Vagina (tissue), 2 donors: Measurements from ENCODE around the gene ARMH1.

ENCODE experiments used
- POLR2A ChIP-seq, 2 donors: fragments of 450-650 bp; IDR thresholded peaks; one replicate each; pipeline ENCODE4 v1.6.1; 2017; ENCODE audit warnings: antibody characterized with exemption in 2 of 2, mild to moderate bottlenecking in 2 of 2, moderate library complexity in 2 of 2
- POLR2AphosphoS5 ChIP-seq, 2 donors: sonication (generic); formaldehyde crosslinking; IDR thresholded peaks; one replicate each; pipeline ENCODE4 v1.9.0; 2017; ENCODE audit warnings: antibody characterized with exemption in 2 of 2, mild to moderate bottlenecking in 2 of 2, low read depth in 1 of 2; ENCODE audit not compliant: insufficient read depth in 1 of 2
- TF ChIP-seq, protein P1 (sequence below), 3 experiments: fragments of 450-650 bp in 2 of 3; fragments of 200-600 bp in 1 of 3; sonication (generic) in 1 of 3; IDR thresholded peaks; one replicate each; pipeline ENCODE4 v1.5.1; 2017 to 2019; ENCODE audit warnings: antibody characterized with exemption in 3 of 3, mild to moderate bottlenecking in 2 of 3, moderate library complexity in 2 of 3

DNA sequence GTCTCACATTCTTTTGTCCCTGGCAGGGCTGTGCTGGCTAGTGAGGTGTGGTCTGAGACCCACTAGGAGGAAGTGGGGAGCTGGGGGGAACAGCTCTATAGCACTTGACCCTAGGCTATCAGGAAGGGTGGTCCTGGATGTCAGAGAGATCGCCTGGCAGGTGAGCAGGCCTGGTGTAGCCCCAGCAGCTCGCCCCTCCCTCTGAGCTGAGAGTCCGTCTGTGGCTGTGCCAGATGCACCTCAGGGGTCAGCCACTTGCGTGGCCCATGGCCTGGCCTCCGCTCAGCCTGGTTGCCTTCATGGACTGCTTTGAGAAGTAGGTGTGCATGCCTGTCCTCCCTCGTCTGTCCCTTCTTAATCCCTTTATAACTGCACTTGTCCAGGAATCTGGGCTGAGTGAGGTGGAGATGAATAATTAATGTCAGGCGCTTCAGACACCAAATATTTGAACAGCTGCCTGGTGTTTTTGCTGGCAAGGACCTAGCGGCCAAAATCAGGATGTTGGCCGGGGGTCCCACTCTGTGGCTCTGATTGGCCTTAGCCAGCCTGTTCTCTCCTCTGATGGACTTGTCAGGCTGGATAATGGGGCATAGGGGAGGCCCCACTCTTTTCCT is 30.7 kb upstream of the ARMH1 start:
- TF ChIP-seq POLR2AphosphoS5 (IDR thresholded peaks at IDR 0.05; ENCODE audit: insufficient read depth in 1 of 2, low read depth in 1 of 2) (no peak), POLR2A (IDR thresholded peaks at IDR 0.05) (no peak)
- TF ChIP-seq, protein P1, sequence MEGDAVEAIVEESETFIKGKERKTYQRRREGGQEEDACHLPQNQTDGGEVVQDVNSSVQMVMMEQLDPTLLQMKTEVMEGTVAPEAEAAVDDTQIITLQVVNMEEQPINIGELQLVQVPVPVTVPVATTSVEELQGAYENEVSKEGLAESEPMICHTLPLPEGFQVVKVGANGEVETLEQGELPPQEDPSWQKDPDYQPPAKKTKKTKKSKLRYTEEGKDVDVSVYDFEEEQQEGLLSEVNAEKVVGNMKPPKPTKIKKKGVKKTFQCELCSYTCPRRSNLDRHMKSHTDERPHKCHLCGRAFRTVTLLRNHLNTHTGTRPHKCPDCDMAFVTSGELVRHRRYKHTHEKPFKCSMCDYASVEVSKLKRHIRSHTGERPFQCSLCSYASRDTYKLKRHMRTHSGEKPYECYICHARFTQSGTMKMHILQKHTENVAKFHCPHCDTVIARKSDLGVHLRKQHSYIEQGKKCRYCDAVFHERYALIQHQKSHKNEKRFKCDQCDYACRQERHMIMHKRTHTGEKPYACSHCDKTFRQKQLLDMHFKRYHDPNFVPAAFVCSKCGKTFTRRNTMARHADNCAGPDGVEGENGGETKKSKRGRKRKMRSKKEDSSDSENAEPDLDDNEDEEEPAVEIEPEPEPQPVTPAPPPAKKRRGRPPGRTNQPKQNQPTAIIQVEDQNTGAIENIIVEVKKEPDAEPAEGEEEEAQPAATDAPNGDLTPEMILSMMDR (IDR thresholded peaks at IDR 0.05), result no peak
